Loucy (cell line): ENCODE data around the gene NKAIN2.

Experiments used
- H2AFZ ChIP-seq: fragments of 200-600 bp; sonication (generic); 2 replicates; pipeline ENCODE4 v1.6.0; 2016; ENCODE audit warnings: antibody characterized with exemption, mild to moderate bottlenecking, low read length, moderate library complexity
- H3F3A ChIP-seq: fragments of 200-600 bp; 2 replicates; pipeline ENCODE4 v1.6.0; 2016; ENCODE audit warnings: antibody characterized with exemption, low read depth, mild to moderate bottlenecking
- H3K27me3 ChIP-seq: fragments of 200-600 bp; sonication (generic); 2 replicates; pipeline ENCODE4 v1.6.1; 2014; ENCODE audit warnings: low read length, mild to moderate bottlenecking; ENCODE audit not compliant: insufficient read depth, poor library complexity, severe bottlenecking
- H3K36me3 ChIP-seq: fragments of 200-600 bp; sonication (generic); 2 replicates; pipeline ENCODE4 v1.6.1; 2016; ENCODE audit warnings: low read length; ENCODE audit not compliant: insufficient read depth
- H3K4me1 ChIP-seq: fragments of 200-600 bp; sonication (generic); 2 replicates; pipeline ENCODE4 v1.5.1; 2014; ENCODE audit warnings: low read length, mild to moderate bottlenecking; ENCODE audit not compliant: insufficient read depth, poor library complexity, severe bottlenecking
- H3K4me2 ChIP-seq: fragments of 200-600 bp; sonication (generic); 2 replicates; pipeline ENCODE4 v1.6.0; 2014; ENCODE audit warnings: antibody characterized with exemption, low read length, low read depth, mild to moderate bottlenecking; ENCODE audit not compliant: poor library complexity, severe bottlenecking
- H3K4me3 ChIP-seq: fragments of 200-600 bp; sonication (generic); 2 replicates; pipeline ENCODE4 v1.5.1; 2014; ENCODE audit warnings: low read length, mild to moderate bottlenecking, mixed read lengths; ENCODE audit not compliant: poor library complexity, severe bottlenecking
- H3K79me2 ChIP-seq: fragments of 200-600 bp; sonication (generic); 2 replicates; pipeline ENCODE4 v1.6.1; 2014; ENCODE audit warnings: low read length; ENCODE audit not compliant: insufficient read depth
- H3K9ac ChIP-seq: fragments of 200-600 bp; sonication (generic); 2 replicates; pipeline ENCODE4 v1.6.0; 2014; ENCODE audit warnings: mild to moderate bottlenecking, low read depth, low read length, moderate library complexity; ENCODE audit not compliant: poor library complexity, severe bottlenecking
- H3K9me2 ChIP-seq: fragments of 200-600 bp; sonication (generic); replicated peaks from 2 replicates; pipeline ENCODE4 v1.6.1; 2016; ENCODE audit warnings: low read depth, low read length, mixed read lengths
- H3K9me3 ChIP-seq: fragments of 200-600 bp; sonication (generic); 2 replicates; pipeline ENCODE4 v1.6.1; 2014; ENCODE audit warnings: mild to moderate bottlenecking, antibody characterized with exemption, low read length, low read depth; ENCODE audit not compliant: insufficient read depth
- H4K20me1 ChIP-seq: fragments of 200-600 bp; sonication (generic); 2 replicates; pipeline ENCODE4 v1.6.0; 2014; ENCODE audit warnings: antibody characterized with exemption, low read length, mild to moderate bottlenecking; ENCODE audit not compliant: insufficient read depth, poor library complexity, severe bottlenecking
- EZH2phosphoT487 ChIP-seq: fragments of 200-600 bp; IDR thresholded peaks from 2 replicates; pipeline ENCODE4 v1.6.1; 2018; ENCODE audit warnings: antibody characterized with exemption, mild to moderate bottlenecking, moderate library complexity, borderline replicate concordance
- TF ChIP-seq, protein P1 (sequence below): fragments of 200-600 bp; sonication (generic); conservative IDR thresholded peaks from 2 replicates; pipeline ENCODE4 v1.5.1; 2014; ENCODE audit warnings: mild to moderate bottlenecking, antibody characterized with exemption, low read length

Gene NKAIN2

DNA sequence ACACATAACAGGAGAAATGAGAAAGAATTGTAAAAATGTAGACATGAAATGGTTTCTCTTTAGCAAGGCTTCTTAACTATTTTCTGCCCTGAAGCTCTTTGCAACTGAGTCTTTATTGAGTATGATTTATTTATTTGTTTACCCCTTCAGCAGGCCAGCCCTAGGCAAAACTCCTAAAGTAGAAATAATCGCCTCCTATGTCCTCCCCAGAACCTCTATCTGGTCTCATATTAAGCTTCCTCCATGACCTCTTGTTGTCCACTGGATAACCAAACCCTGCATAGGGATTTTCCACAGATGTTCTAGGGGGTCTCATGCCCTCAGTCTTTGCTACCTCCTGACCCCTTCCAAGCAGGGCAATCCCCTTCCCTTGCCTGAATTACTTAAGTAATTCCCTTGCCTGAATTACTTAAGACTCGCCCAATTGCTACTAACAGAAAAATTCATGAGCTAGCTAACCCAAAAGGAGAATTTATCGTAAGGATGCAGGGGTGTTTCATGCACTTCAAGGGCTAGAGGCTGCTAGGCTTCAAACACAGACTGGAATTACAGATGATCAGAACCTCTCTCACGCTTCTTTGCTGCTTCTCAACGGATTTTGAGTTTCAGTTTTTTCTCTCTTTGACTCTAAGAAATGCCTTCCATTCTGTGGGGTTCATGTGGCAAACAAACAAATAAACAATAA, 732.6 kb downstream of the NKAIN2 start:
- Histone ChIP-seq H3K4me2 (no peak overlapping the region), H3K27me3 (no peaks in the 10 kb centered on the region), H3K9me3 (no peaks in the 10 kb centered on the region), H3K9me2 (no peaks in the 10 kb centered on the region), H4K20me1 (no peaks in the 10 kb centered on the region), H3K4me3 (no peak overlapping the region), H3K4me1 (no peaks in the 10 kb centered on the region), H3K36me3 (no peaks in the 10 kb centered on the region), H3K79me2 (no peaks in the 10 kb centered on the region), H3F3A (no peaks in the 10 kb centered on the region), H3K9ac (no peak overlapping the region), H2AFZ (no peak overlapping the region)
- TF ChIP-seq EZH2phosphoT487: no peak
- TF ChIP-seq, protein P1, sequence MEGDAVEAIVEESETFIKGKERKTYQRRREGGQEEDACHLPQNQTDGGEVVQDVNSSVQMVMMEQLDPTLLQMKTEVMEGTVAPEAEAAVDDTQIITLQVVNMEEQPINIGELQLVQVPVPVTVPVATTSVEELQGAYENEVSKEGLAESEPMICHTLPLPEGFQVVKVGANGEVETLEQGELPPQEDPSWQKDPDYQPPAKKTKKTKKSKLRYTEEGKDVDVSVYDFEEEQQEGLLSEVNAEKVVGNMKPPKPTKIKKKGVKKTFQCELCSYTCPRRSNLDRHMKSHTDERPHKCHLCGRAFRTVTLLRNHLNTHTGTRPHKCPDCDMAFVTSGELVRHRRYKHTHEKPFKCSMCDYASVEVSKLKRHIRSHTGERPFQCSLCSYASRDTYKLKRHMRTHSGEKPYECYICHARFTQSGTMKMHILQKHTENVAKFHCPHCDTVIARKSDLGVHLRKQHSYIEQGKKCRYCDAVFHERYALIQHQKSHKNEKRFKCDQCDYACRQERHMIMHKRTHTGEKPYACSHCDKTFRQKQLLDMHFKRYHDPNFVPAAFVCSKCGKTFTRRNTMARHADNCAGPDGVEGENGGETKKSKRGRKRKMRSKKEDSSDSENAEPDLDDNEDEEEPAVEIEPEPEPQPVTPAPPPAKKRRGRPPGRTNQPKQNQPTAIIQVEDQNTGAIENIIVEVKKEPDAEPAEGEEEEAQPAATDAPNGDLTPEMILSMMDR: no peak

DNA sequence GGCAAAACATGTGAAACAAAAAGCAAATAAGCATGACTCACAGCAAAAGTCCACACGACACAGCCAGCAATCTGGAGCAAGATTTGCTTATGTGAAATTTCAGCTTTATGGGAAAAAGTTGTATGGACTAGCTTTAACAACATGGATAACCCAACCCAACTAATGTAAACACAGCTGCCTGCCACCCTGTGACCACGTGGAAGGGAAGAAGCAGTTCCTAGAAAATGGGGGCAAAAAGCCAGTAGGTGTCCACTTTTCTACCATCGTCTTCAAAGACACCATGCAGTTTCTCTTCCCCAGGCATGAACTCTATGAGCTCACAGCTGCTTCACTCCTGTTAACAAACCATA, 733.2 kb downstream of the NKAIN2 start:
- H3K4me2 ChIP-seq: no peak overlapping the region
- TF ChIP-seq, protein P1: no peak
- TF ChIP-seq EZH2phosphoT487: no peak

DNA sequence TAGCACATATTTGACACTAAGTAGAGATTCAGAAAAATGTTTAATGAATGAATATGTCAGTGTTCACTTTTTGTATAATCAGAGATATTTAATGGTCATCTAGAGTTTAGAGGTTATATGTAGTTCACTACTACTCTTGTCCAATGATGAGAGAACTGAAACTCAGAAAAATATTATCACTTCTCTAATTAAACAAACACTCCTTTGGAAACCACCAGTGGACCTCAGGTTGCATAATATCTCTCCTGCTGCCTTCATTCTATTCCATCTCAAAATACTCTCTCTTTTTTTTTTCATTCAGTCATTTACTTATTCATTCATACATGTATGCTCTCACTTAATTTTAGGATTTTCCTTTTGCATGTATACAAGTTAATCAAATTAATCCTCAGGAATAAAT, 735.4 kb downstream of the NKAIN2 start:
- Histone ChIP-seq H3K36me3 (no peaks in the 10 kb centered on the region), H3F3A (no peaks in the 10 kb centered on the region), H3K4me2 (no peak overlapping the region), H4K20me1 (no peaks in the 10 kb centered on the region), H2AFZ (no peak overlapping the region), H3K9ac (no peak overlapping the region), H3K4me3 (no peak overlapping the region), H3K27me3 (no peaks in the 10 kb centered on the region), H3K9me2 (no peaks in the 10 kb centered on the region), H3K9me3 (no peaks in the 10 kb centered on the region), H3K79me2 (no peaks in the 10 kb centered on the region), H3K4me1 (no peaks in the 10 kb centered on the region)
- TF ChIP-seq, protein P1: no peak
- TF ChIP-seq EZH2phosphoT487: no peak

More for the DNA sequence above, 733.2 kb downstream of the NKAIN2 start:
- Histone ChIP-seq H3K4me1 (no peaks in the 10 kb centered on the region), H3K9ac (no peak overlapping the region), H2AFZ (no peak overlapping the region), H3K27me3 (no peaks in the 10 kb centered on the region), H3K4me3 (no peak overlapping the region), H3K9me3 (no peaks in the 10 kb centered on the region), H3K36me3 (no peaks in the 10 kb centered on the region), H3K79me2 (no peaks in the 10 kb centered on the region), H3F3A (no peaks in the 10 kb centered on the region), H4K20me1 (no peaks in the 10 kb centered on the region), H3K9me2 (no peaks in the 10 kb centered on the region)
